A673 (cell line): ENCODE data around the gene SMYD3.

Experiments used
- CTCF ChIP-seq: fragments of 300-800, 200-600 bp; sonication (generic); conservative IDR thresholded peaks from 2 replicates; pipeline ENCODE4 v1.5.1; 2017; ENCODE audit warnings: low read depth, mild to moderate bottlenecking, antibody characterized with exemption, low read length, moderate library complexity, mixed read lengths
- EZH2 ChIP-seq: fragments of 200-600 bp; sonication (generic); IDR thresholded peaks from 2 replicates; pipeline ENCODE4 v1.6.1; 2017; ENCODE audit warnings: borderline replicate concordance, low read depth, mild to moderate bottlenecking, mixed read lengths, antibody characterized with exemption, low read length; ENCODE audit not compliant: poor library complexity, severe bottlenecking

GRCh38 chr1:245903851-245904250, 603.2 kb downstream of the SMYD3 start:
- TF ChIP-seq CTCF (no peak), EZH2 (no peak)
